Stimulated activated naive CD8-positive, alpha-beta T cell treated with anti-CD3 and anti-CD28 coated beads, Interleukin-15, amount 100 ng/mL, for 72 hours (primary cell): ENCODE results near the gene ABI3.
A peak's percentile ranks its signal among the peaks of the same experiment; 100 is the strongest.
"Not testable (repeated sequence)": the region's sequence is repeated elsewhere in the genome, so short reads cannot be mapped to it uniquely, and the experiment has no call there.

Experiments
- ATAC-seq: fragments of 150-1000 bp; cut with Tn5 transposase; 2 replicates; pipeline ENCODE4 v1.10.0; 2021; ENCODE audit warnings: mild to moderate bottlenecking, moderate library complexity
- DNase-seq, 2 donors: peaks; one replicate each; pipeline ENCODE4 v3.0.0; 2021 to 2022
- H3K27ac Mint-ChIP-seq, 2 donors: one replicate each; pipeline ENCODE4 v1.8.0; 2022; ENCODE audit warnings: mild to moderate bottlenecking in 2 of 2, mixed read lengths in 2 of 2, moderate library complexity in 2 of 2
- H3K27me3 Mint-ChIP-seq: one replicate; pipeline ENCODE4 v1.8.0; 2022; ENCODE audit warnings: mixed read lengths
- H3K4me1 Mint-ChIP-seq: one replicate; pipeline ENCODE4 v1.8.0; 2022; ENCODE audit warnings: mild to moderate bottlenecking, mixed read lengths
- H3K4me3 Mint-ChIP-seq, 2 donors: one replicate each; pipeline ENCODE4 v1.8.0; 2022; ENCODE audit warnings: mild to moderate bottlenecking in 2 of 2, mixed read lengths in 2 of 2, moderate library complexity in 1 of 2
- H3K9me3 Mint-ChIP-seq, 2 donors: one replicate each; pipeline ENCODE4 v1.8.0; 2022; ENCODE audit warnings: mixed read lengths in 2 of 2

The ABI3 gene

GRCh38 chr17:49249292-49249794, 38.8 kb downstream of the ABI3 start:
- Mint-ChIP-seq H3K4me3 (no peak overlapping the region), H3K4me1 (no peaks in the 10 kb centered on the region), H3K27me3 (no peaks in the 10 kb centered on the region), H3K27ac (no peak overlapping the region), H3K9me3 (no peaks in the 10 kb centered on the region)
- no peak for ATAC-seq
- no peak for DNase-seq

DNA sequence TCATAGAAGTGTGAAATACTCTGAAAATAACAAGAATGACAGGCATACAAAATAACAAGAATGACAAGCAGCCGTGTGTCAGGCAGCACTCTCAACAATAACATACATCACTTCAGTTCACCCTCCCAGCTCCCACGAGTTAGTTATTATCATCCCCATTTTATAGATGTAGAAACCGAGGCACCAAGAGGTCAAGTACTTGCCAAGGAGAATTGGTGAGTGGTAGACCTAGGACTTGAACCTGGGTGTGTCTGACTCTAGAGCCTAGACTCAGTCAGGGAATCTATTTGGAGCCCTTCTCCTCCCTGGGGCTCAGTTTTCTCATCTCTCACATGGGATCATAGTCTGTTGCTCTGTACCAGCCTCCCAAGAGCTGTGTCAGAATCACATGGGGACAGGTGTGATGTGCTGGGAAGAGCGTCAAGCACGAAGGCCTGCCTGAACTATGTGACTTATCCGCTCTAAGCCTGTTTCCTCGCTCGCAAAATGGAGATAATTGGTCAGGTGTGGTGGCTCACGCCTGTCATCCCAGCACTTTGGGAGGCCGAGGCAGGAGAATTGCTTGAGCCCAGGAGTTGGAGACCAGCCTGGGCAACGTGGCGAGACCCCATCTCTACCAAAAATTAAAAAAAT, 39.5 kb downstream of the ABI3 start:
- H3K4me1 Mint-ChIP-seq, result no peaks in the 10 kb centered on the region
- no peak overlapping the region for H3K4me3 Mint-ChIP-seq
- no peaks in the 10 kb centered on the region for H3K27me3 Mint-ChIP-seq
- no peak overlapping the region for H3K27ac Mint-ChIP-seq
- no peaks in the 10 kb centered on the region for H3K9me3 Mint-ChIP-seq
- no peak for ATAC-seq
- no peak for DNase-seq

DNA sequence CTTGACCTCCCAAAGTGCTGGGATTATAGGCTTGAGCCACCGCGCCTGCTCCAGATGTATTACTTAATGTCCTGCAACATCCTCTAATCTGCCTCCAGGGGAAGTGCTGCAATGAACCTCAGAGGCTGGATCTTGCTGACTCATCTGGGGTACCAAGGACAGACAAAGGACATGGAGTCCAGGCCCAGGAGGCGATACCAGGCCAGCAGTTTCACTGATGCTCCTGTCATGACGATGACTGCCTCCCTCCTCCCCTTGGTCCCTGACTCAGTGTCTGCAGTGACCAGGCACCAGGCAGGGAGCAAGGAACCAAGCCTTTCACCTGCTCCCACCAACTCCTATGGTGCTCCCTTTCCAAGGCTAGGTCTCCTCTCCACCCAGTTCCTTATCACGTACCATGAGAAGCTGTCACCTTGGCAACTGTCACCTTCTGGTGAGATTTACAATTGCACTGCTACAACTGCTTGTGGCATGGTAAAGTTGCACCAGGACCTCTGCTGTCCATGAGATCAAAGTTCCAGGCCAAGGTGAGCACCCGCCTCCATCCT, 41.7 kb downstream of the ABI3 start:
- H3K4me3 Mint-ChIP-seq, result no peak overlapping the region
- H3K4me1 Mint-ChIP-seq, result no peaks in the 10 kb centered on the region
- DNase-seq, result no peak
- no peak overlapping the region for H3K27ac Mint-ChIP-seq
- no peak for ATAC-seq
- H3K9me3 Mint-ChIP-seq, result no peaks in the 10 kb centered on the region
- peaks cover 6% of the 10 kb centered on the region for H3K27me3 Mint-ChIP-seq

DNA sequence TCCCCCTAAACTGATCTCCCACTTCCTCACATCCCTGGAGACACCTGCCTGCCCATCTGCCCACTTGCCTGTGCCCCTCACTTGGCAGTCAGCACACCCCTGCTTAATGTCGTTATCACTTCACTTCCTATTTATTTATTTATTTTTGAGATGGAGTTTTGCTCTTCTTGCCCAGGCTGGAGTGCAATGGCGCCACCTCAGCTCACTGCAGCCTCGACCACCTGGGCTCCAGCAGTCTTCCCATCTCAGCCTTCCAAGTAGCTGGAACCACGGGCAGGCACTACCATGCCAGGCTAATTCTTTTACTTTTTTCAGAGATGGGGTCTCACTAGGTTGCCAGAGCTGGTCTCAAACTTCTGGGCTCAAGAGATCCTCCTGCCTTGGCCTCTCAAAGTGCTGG, 43.6 kb downstream of the ABI3 start:
- ATAC-seq, result no peak
- Mint-ChIP-seq H3K9me3 (no peaks in the 10 kb centered on the region), H3K27me3 (peaks cover 7% of the 10 kb centered on the region), H3K27ac (no peak overlapping the region), H3K4me1 (no peaks in the 10 kb centered on the region), H3K4me3 (no peak overlapping the region)
- no peak for DNase-seq

DNA sequence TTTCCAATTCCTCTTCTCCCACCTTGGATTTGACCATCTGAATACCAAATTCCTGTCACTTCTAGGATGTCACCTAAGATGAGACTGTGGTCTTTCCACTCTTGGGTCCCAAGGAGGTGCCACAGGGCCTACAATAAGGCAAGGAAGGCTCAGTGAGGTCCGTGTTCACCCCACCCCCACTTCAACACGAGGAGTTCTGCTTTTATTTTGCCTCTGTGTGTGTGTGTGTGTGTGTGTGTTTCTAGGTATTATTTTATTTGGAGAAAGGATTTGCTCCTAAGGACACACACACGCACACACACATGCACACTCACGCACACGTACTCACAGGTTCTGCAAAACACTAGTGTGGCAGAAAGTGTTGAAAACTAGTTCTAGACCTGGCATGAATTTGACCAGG, 44.6 kb downstream of the ABI3 start:
- no peak for DNase-seq
- no peak for ATAC-seq
- Mint-ChIP-seq H3K9me3 (no peaks in the 10 kb centered on the region), H3K4me3 (no peak overlapping the region), H3K27me3 (peaks cover 7% of the 10 kb centered on the region), H3K4me1 (no peaks in the 10 kb centered on the region), H3K27ac (no peak overlapping the region)

DNA sequence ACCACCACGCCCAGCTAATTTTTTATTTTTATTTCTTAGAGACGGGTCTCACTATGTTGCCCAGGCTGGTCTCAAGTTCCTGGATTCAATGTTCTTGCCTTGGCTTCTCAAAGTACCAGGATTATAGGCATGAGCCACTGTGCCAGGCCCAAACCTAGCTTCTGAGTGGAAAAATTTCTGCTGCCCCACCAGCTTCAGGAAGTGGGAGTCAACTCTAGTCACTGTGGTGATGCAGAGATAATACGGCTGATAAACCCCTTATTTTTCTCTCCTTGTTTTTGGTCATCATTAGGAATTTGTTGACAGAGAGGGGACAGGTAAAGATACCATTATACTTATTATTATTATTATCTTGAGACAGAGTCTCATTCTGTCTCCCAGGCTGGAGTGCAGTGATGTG, 47.9 kb downstream of the ABI3 start:
- DNase-seq (no peak), ATAC-seq (no peak)
- Mint-ChIP-seq H3K4me3 (no peak overlapping the region), H3K27ac (no peak overlapping the region), H3K4me1 (peaks cover 10% of the 10 kb centered on the region), H3K9me3 (no peaks in the 10 kb centered on the region), H3K27me3 (peaks cover 9% of the 10 kb centered on the region)

GRCh38 chr17:49259663-49260010, 49.1 kb downstream of the ABI3 start:
- Mint-ChIP-seq H3K4me3 (peak overlapping the region; percentile 86 to 88), H3K4me1 (peaks cover 10% of the 10 kb centered on the region), H3K9me3 (no peaks in the 10 kb centered on the region), H3K27ac (peak overlapping the region; percentile 48 to 81), H3K27me3 (peaks cover 15% of the 10 kb centered on the region)
- no peak for ATAC-seq
- DNase-seq, result peak in 1 of 2 donors; percentile 5

GRCh38 chr17:49260011-49260816, 49.7 kb downstream of the ABI3 start:
- ATAC-seq (peak; percentile 90), DNase-seq (peak; percentile 55 to 58)
- peak overlapping the region; percentile 71 to 82 for H3K27ac Mint-ChIP-seq

GRCh38 chr17:49260817-49261291, 50.3 kb downstream of the ABI3 start:
- ATAC-seq, result peak; percentile 16

More at GRCh38 chr17:49260011-49260816, 49.7 kb downstream of the ABI3 start:
- no peaks in the 10 kb centered on the region for H3K9me3 Mint-ChIP-seq
- peak overlapping the region; percentile 86 to 88 for H3K4me3 Mint-ChIP-seq
- peaks cover 15% of the 10 kb centered on the region for H3K27me3 Mint-ChIP-seq
- H3K4me1 Mint-ChIP-seq, result peaks cover 10% of the 10 kb centered on the region

GRCh38 chr17:49261540-49261939, 51.0 kb downstream of the ABI3 start:
- Mint-ChIP-seq H3K4me1 (peaks cover 10% of the 10 kb centered on the region), H3K27me3 (peaks cover 15% of the 10 kb centered on the region)
- ATAC-seq, H3K4me3 Mint-ChIP-seq, H3K9me3 Mint-ChIP-seq, DNase-seq, H3K27ac Mint-ChIP-seq: not testable (repeated sequence)

More at GRCh38 chr17:49260817-49261291, 50.3 kb downstream of the ABI3 start:
- peak overlapping the region; percentile 86 to 88 for H3K4me3 Mint-ChIP-seq
- peak in 1 of 2 donors; percentile 5 for DNase-seq
- peak overlapping the region; percentile 71 to 82 for H3K27ac Mint-ChIP-seq
- H3K9me3 Mint-ChIP-seq, result no peaks in the 10 kb centered on the region
- H3K27me3 Mint-ChIP-seq, result peaks cover 15% of the 10 kb centered on the region
- peaks cover 10% of the 10 kb centered on the region for H3K4me1 Mint-ChIP-seq

DNA sequence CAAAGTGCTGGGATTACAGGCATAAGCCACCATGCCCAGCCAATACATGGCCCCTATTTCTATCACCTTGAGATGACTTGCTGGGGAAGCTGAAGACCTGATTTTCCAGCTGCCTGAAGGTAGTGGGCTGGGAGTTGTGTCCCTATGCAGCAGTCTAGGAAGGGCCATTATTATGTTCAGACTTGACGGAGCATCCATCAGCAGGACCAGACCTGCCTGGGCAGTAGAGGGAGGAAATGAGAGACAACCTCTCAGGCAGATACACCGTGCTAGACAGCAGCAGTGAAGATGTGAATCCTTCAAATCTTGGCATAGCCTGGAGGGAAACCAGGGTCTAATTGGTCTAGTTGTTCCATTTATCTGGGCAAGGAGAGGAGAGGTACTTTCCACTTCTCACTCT, 55.7 kb downstream of the ABI3 start:
- Mint-ChIP-seq H3K4me1 (peaks cover 2% of the 10 kb centered on the region), H3K4me3 (no peak overlapping the region), H3K27ac (no peak overlapping the region), H3K27me3 (peaks cover 8% of the 10 kb centered on the region), H3K9me3 (no peaks in the 10 kb centered on the region)
- DNase-seq (no peak), ATAC-seq (no peak)

DNA sequence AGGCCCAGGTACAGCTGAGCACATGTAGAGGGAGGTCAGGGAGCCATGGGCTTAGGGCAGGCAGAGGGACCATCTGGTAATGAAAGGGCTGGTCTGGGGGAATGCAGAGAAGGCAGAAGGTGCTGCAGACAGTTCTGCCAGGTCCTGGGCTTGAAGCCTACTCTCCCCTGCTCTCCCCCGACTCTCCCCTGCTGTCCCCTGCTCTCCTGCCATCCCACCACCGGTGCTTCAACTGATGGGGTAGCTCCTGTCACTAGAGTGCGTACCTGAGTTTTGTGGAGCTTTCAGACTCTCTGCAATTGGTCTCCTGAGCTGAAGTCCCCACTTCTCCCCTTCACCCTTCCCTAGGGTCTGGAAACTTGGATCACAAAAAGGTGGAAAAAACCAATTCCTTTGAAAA, 57.4 kb downstream of the ABI3 start:
- Mint-ChIP-seq H3K27me3 (peaks cover 8% of the 10 kb centered on the region), H3K4me3 (no peak overlapping the region), H3K4me1 (no peaks in the 10 kb centered on the region), H3K9me3 (no peaks in the 10 kb centered on the region), H3K27ac (no peak overlapping the region)
- DNase-seq, result no peak
- ATAC-seq, result no peak

- no peaks in the 10 kb centered on the region for H3K27me3 Mint-ChIP-seq
- ATAC-seq (no peak), DNase-seq (no peak)
- no peaks in the 10 kb centered on the region for H3K4me1 Mint-ChIP-seq
- H3K9me3 Mint-ChIP-seq, result no peaks in the 10 kb centered on the region
- H3K27ac Mint-ChIP-seq, result no peak overlapping the region
- no peak overlapping the region for H3K4me3 Mint-ChIP-seq
Measured at GRCh38 chr17:49269356-49269755, 58.8 kb downstream of the ABI3 start.
